A673 (cell line): ENCODE data around the gene ACSS1. TPM values are rescaled to one million over a fixed set of nuclear protein-coding genes. Genes with fewer than 3 reads are reported as not detected.

Source experiments
- BruUV-seq: library from RNA; stranded (reverse); fragments of 400-500 nt; replicated peaks from 2 replicates; lab custom pipeline; 2021; lab: Mats Ljungman, UMichigan
- CTCF ChIA-PET: fragments of 300-600 bp; sonication (Branson Sonifier 250); formaldehyde crosslinking; loops from one replicate; lab custom pipeline; 2022; ENCODE audit warnings: antibody characterized with exemption; lab: Charles Lee
- POLR2A ChIA-PET: fragments of 300-600 bp; sonication (Branson Sonifier 250); formaldehyde crosslinking; loops from one replicate; lab custom pipeline; 2022; ENCODE audit warnings: antibody characterized with exemption; ENCODE audit not compliant: low non-redundant PET; lab: Charles Lee
- DNase-seq: peaks from one replicate; pipeline ENCODE4 v3.0.0-alpha.2; 2015; ENCODE audit warnings: low spot score
- H3K27ac ChIP-seq: fragments of 200-600 bp; sonication (generic); 2 replicates; pipeline ENCODE4 v1.5.1; 2016; ENCODE audit warnings: mixed run types, low read depth, mild to moderate bottlenecking, mixed read lengths, antibody characterized with exemption, low read length; ENCODE audit not compliant: poor library complexity, severe bottlenecking
- H3K27me3 ChIP-seq: fragments of 200-600 bp; sonication (generic); replicated peaks from 2 replicates; pipeline ENCODE4 v1.6.1; 2017; ENCODE audit warnings: mixed run types, low read depth, mild to moderate bottlenecking, mixed read lengths, antibody characterized with exemption, low read length; ENCODE audit not compliant: insufficient read depth, poor library complexity
- H3K36me3 ChIP-seq: fragments of 200-600 bp; sonication (generic); 2 replicates; pipeline ENCODE4 v1.6.1; 2016; ENCODE audit warnings: mixed run types, mild to moderate bottlenecking, mixed read lengths, antibody characterized with exemption, low read length; ENCODE audit not compliant: insufficient read depth, poor library complexity, severe bottlenecking
- H3K4me1 ChIP-seq: fragments of 200-600 bp; sonication (generic); 2 replicates; pipeline ENCODE4 v1.6.1; 2017; ENCODE audit warnings: mixed run types, mild to moderate bottlenecking, mixed read lengths, antibody characterized with exemption, low read length; ENCODE audit not compliant: insufficient read depth, poor library complexity, severe bottlenecking
- H3K4me3 ChIP-seq: fragments of 200-600 bp; sonication (generic); 2 replicates; pipeline ENCODE4 v1.5.1; 2016; ENCODE audit warnings: low read depth, mixed run types, mild to moderate bottlenecking, mixed read lengths, low read length; ENCODE audit not compliant: poor library complexity, severe bottlenecking
- H3K9me3 ChIP-seq: fragments of 200-600 bp; sonication (generic); 2 replicates; pipeline ENCODE4 v1.6.1; 2016; ENCODE audit warnings: mixed run types, low read depth, mild to moderate bottlenecking, mixed read lengths, antibody characterized with exemption, low read length; ENCODE audit not compliant: poor library complexity, severe bottlenecking
- EZH2 ChIP-seq: fragments of 200-600 bp; sonication (generic); IDR thresholded peaks from 2 replicates; pipeline ENCODE4 v1.6.1; 2017; ENCODE audit warnings: borderline replicate concordance, low read depth, mild to moderate bottlenecking, mixed read lengths, antibody characterized with exemption, low read length; ENCODE audit not compliant: poor library complexity, severe bottlenecking
- intact Hi-C: fragments of 100-400 bp; cut with micrococcal nuclease; formaldehyde crosslinking; loops from one replicate; pipeline ENCODE4 v1.10.0; 2022; ENCODE audit not compliant: unreplicated experiment
- total RNA-seq: library from RNA; stranded (reverse); gene quantifications from 2 replicates; pipeline ENCODE4 v1.2.3, GENCODE V29; 2021
- TF ChIP-seq, protein P1 (sequence below): fragments of 300-800, 200-600 bp; sonication (generic); conservative IDR thresholded peaks from 2 replicates; pipeline ENCODE4 v1.5.1; 2017; ENCODE audit warnings: low read depth, mild to moderate bottlenecking, antibody characterized with exemption, low read length, moderate library complexity, mixed read lengths

Gene ACSS1
- total RNA-seq, 1 experiment from 2014 or later, result 3.9 TPM

GRCh38 chr20:25081065-25081729 is 23.3 kb upstream of the ACSS1 start:
- intact Hi-C loops, result loop anchor here (5.0 to 10.0 kb wide), 2 partner anchors 74 to 316 kb away; no protein-coding TSS in a partner anchor
- CTCF ChIA-PET, result no interaction called here

GRCh38 chr20:25079171-25079570 is 21.2 kb upstream of the ACSS1 start:
- Histone ChIP-seq H3K27me3 (peaks cover 100% of the 10 kb centered on the region), H3K27ac (no peak overlapping the region), H3K36me3 (no peaks in the 10 kb centered on the region), H3K4me1 (no peaks in the 10 kb centered on the region), H3K4me3 (no peak overlapping the region), H3K9me3 (no peaks in the 10 kb centered on the region)
- CTCF ChIA-PET, result no interaction called here
- intact Hi-C loops, result loop anchor here (5.0 kb wide), 2 partner anchors 98 to 168 kb away; partner anchors contain the start of gene PYGB
- POLR2A ChIA-PET, result no interaction called here
- TF ChIP-seq, protein P1, sequence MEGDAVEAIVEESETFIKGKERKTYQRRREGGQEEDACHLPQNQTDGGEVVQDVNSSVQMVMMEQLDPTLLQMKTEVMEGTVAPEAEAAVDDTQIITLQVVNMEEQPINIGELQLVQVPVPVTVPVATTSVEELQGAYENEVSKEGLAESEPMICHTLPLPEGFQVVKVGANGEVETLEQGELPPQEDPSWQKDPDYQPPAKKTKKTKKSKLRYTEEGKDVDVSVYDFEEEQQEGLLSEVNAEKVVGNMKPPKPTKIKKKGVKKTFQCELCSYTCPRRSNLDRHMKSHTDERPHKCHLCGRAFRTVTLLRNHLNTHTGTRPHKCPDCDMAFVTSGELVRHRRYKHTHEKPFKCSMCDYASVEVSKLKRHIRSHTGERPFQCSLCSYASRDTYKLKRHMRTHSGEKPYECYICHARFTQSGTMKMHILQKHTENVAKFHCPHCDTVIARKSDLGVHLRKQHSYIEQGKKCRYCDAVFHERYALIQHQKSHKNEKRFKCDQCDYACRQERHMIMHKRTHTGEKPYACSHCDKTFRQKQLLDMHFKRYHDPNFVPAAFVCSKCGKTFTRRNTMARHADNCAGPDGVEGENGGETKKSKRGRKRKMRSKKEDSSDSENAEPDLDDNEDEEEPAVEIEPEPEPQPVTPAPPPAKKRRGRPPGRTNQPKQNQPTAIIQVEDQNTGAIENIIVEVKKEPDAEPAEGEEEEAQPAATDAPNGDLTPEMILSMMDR, result no peak
- no peak for TF ChIP-seq EZH2
- no peak for DNase-seq
- BruUV-seq, result no TSS peak

More at GRCh38 chr20:25081065-25081729, 23.3 kb upstream of the ACSS1 start:
- H3K27me3 ChIP-seq, result peaks cover 100% of the 10 kb centered on the region
- H3K36me3 ChIP-seq, result no peaks in the 10 kb centered on the region
- no peak overlapping the region for H3K27ac ChIP-seq
- H3K4me1 ChIP-seq, result no peaks in the 10 kb centered on the region
- TF ChIP-seq EZH2, result peak; percentile 74
- TF ChIP-seq, protein P1, result peak; percentile 34; the same call in 1 of the 2 replicates
- peak; percentile 49 for DNase-seq
- BruUV-seq, result no TSS peak
- H3K9me3 ChIP-seq, result no peaks in the 10 kb centered on the region
- POLR2A ChIA-PET, result no interaction called here
- no peak overlapping the region for H3K4me3 ChIP-seq

- Histone ChIP-seq H3K27ac (no peak overlapping the region), H3K36me3 (no peaks in the 10 kb centered on the region), H3K27me3 (peaks cover 100% of the 10 kb centered on the region), H3K9me3 (no peaks in the 10 kb centered on the region), H3K4me1 (no peaks in the 10 kb centered on the region), H3K4me3 (no peak overlapping the region)
- POLR2A ChIA-PET, result no interaction called here
- intact Hi-C loops, result loop anchor here (5.0 kb wide), 2 partner anchors 99 to 169 kb away; partner anchors contain the start of gene PYGB
- CTCF ChIA-PET, result no interaction called here
- TF ChIP-seq EZH2, result no peak
- TF ChIP-seq, protein P1, result no peak
- no peak for DNase-seq
- no TSS peak for BruUV-seq
Measured at GRCh38 chr20:25078662-25079061, 20.7 kb upstream of the ACSS1 start.
